ENCODE results near the gene RIPOR3.
"Not testable (repeated sequence)": the region's sequence is repeated elsewhere in the genome, so short reads cannot be mapped to it uniquely, and the experiment has no call there.

Gene RIPOR3

DNA sequence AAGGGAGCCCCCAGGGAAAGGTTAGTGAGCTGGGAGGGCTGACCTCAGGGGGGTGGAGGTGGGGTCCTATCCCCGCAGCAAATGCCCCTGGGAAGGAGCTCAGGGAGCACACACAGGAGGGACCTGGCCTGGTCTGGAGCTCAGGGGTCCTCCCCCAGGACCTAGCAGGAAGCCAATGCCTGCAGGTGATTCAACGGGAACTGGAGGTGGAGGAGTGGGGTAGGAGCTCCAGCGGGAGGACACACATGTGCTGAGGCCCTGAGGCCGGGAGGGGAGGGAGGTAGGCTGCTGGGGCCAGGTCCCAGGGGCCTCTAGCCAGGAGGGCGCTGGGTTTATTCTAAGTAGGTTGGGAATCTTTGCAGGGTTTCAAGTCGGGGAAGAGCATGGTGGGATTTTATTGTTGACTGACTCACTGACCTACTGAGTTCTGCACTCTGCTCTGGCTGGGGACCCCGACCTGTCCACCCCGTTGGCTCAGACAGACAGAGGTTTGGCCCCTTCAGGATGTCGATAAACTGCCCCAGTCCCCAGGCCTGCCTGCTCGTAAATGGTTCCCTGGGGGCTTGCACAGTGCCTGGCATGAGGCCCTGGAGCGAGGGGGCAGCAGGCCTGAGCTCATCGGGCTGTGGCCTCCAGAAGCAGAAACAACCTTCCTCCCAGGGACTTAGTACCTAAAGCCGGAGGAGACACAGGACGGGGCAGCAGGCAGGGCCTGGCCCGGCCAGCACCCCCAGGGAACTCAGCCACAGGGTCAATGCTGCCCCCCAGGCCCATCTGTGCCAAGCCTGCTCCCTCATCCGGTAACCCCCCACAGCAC, 62.3 kb downstream of the RIPOR3 start:
- no peak for DNase-seq

DNA sequence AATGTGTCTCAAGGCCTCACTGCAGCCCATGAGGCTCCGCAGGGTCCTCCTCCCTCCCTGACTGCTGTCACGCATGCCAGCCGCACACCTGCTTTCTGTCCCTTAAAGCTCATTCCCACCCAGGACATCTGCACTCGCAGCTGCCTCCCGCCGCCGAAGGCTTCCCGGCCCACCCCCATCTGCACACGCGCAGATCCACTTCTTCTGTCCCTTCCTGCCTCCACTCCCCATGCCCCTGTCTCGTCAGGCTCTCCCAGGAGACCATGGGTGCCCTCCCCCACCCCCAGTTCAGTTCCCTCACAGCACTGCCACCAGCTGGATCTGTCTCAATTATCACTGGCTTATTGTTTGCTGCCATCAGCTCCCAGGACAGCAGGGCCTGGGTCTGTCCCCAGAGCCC, 63.0 kb downstream of the RIPOR3 start:
- DNase-seq = no peak

DNA sequence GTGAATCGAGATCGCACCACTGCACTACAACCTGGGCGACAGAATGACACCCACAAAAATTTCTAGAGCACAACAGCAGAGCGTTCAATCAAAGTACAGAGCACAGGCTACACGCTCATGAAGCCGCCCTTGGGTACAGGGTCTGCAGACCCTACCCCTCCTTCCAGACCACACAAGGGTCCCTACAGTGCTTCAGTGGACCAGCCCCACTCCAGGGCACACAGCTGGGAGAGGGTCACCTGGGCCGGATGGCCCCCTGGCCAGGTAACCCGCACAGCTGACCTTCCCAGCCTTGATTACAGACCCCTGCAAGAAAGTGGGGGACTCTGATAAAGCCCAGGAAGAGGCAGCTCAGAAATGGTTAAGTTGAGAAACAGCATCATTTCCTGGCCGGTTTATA, 63.6 kb downstream of the RIPOR3 start:
- DNase-seq = no peak

DNA sequence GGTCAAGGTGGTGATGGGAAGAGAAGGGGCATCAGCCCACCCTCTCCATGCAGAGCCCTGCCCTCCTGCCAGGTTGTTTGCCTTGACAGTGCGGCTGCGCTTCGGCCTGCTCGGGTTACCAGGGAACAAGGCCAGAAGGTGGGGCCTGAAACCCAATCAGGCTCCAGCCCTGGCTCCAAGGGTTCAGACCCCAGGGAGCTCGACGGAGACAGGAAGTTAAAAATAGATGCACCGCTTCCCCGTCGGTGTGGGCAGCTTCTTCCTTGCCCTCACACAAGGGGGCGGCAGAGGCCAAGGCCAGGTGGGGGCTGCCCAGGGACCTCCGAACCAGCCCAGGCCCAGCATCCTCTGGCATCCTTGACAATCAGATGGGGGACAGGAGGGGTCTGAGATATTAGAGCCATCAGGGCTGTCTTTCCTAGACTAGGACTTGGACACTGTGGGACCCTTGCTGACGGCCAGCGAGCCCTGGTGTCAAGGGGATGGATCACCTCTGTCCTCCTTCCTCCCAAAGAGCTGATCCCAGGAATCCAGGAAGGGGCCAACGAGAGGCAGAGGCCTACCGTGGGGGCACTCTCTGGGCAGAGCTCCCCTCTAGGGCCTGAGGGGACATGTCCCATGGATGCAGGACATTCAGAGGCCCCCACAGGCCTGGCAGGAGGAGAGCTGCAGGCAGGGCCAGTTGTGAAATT, 65.2 kb downstream of the RIPOR3 start:
- peak; percentile 29 for DNase-seq

- DNase-seq = no peak
Measured at GRCh38 chr20:50624351-50625016, 66.9 kb downstream of the RIPOR3 start.

DNA sequence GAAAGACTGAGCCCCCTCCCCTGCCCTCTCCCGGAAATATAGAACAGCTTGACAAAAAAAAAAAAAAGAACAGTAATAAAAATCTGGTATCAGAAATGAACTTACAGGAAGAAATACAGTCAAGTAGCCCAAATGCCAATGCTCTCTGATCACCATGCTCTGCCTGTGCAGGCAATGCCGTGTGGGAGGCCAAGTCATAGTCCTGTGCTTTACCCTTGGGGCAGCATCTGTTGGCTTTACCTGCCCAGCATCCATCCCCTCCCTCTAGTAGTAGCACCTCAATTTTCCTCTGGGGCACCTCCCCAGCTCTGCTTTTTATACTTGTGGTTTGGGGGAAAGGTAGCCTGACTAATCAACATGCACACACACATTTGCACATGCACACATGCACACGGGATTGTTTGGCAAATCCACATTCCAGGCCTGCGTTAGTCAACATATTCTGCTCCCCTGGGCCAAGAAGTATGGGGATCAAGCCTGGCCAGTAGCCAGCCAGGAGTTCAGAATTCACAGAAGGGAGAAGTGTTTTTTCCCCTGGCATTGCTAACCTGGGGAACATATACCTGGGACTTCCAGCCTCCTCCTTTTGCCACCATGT, 70.2 kb downstream of the RIPOR3 start:
- no peak for DNase-seq

GRCh38 chr20:50620459-50620858, 70.9 kb downstream of the RIPOR3 start:
- DNase-seq = not testable (repeated sequence)

DNA sequence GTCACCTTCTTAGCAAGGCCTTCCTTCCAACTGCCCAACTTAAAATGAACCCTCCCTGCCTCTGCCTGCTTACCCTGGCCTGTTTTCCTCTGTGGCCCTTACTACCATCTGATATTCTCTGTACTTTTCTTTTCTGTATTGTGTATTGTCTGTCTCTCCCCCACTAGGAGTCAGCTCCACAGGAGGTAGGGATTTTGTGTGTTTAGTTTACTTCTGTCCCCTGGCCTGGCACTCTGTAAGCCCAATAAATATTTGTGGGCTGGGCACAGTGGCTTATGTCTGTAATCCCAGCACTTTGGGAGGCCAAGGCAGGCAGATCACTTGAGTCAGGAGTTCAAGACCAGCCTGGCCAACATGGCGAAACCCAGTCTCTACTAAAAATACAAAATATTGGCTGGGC, 72.8 kb downstream of the RIPOR3 start:
- DNase-seq = no peak

GRCh38 chr20:50617022-50617421, 74.3 kb downstream of the RIPOR3 start:
- DNase-seq = no peak

GRCh38 chr20:50615407-50615806, 75.9 kb downstream of the RIPOR3 start:
- DNase-seq = no peak

DNA sequence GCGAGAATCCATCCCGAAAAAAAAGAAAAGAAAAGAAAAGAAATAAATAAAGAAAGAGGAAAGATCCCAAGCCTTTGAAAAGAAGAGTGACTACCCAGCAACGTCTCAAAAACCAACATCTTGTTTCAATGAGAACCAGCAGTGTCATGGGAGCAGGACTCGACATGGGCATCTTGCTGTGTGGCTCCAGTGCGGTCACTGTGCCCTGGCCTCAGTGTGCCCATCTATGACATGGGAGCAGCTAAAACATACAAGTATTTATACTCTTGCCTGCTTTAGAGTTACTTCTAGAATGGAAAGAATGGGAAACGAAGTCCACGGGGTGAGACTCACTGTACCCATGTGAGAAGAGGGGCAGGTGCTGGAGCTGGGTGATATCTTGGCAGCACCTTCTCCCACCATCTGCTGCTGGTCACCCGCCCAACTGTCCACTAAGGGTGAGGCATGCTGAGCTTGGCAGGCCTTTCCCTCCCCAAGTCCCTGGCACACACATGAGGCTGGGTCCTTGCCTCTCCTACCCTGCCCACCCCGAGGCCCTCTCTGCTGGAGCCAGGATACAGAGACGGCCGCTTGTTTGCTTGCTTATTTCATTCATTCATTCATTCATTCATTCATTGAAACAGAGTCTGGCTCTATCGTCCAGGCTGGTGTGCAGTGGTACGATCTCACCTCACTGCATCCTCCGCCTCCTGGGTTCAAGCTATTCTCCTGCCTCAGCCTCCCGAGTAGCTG, 77.7 kb downstream of the RIPOR3 start:
- DNase-seq = no peak

GRCh38 chr20:50611128-50611810, 80.1 kb downstream of the RIPOR3 start:
- DNase-seq = no peak

DNA sequence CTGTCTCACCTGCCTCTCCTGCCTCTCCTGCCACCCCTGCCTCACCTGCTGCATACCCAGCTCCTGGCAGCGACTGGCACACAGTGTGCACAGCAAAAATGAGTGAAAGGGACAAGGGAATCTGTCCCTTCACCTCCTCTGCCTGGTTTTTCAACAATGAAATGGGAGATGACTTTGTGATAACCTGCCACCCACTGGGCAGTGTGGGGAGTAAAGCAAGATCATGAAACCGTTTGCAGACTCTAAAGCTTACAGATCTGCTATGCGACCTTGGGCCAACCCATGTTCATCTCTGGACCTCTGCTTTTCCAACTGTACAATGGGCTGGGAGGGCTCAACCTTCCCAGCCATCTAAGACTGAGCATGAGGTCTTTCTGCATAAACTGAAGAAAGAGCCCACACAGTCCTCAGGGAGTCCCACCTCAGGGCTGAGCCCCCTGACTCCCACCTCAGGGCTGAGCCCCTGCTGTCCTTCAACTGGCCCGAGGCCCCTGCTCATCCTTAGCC, 81.1 kb downstream of the RIPOR3 start:
- DNase-seq = no peak

GRCh38 chr20:50609438-50609989, 81.8 kb downstream of the RIPOR3 start:
- no peak for DNase-seq

DNA sequence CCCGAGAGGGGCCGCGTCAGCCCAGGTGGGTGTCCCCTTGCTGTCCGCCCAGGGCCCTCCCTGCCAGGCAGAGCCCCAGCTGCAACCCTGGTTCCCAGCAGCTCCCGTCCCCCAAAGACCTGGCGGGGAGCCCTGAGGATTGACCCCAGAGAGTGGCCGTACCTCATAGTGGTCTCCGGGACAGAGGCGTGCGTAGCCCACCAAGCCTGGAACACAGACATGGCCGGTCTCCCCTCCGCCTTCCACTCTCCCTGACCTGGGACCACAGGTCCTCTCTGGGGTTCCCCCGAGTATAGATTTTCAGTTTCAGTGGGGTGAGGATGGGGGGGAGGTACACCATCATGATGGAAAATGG, 82.6 kb downstream of the RIPOR3 start:
- no peak for DNase-seq

- no peak for DNase-seq
Measured at GRCh38 chr20:50607850-50608749, 83.2 kb downstream of the RIPOR3 start.

- DNase-seq = no peak
Measured at GRCh38 chr20:50607436-50607835, 83.9 kb downstream of the RIPOR3 start.

DNA sequence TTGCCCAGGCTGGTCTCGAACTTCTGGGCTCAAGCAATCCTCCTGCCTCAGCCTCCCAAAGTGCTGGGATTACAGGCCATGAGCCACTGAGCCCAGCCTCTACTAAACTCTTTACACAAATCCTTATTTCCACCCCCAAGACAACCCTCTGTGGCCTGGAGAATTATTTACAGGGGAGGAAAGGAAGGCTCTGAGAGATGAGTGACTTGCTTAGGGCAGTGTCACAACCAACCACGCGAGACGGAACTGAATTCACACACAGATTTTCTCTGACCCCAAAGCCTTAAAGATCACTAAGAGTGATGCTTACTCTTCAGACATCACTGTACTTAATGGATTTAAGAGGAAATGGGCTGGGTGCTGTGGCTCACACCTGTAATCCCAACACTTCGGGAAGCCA, 86.2 kb downstream of the RIPOR3 start:
- no peak for DNase-seq

- DNase-seq = no peak
Measured at GRCh38 chr20:50604451-50604850, 86.9 kb downstream of the RIPOR3 start.

- DNase-seq = no peak
Measured at GRCh38 chr20:50602432-50603088, 88.8 kb downstream of the RIPOR3 start.

All from stimulated activated CD4-positive, alpha-beta T cell treated with anti-CD3 and anti-CD28 coated beads, Interleukin-1b, Interleukin-23, amount 100 ng/mL, for 48 hours (primary cell).